ENCODE results near the gene CHST11.

Gene CHST11

DNA sequence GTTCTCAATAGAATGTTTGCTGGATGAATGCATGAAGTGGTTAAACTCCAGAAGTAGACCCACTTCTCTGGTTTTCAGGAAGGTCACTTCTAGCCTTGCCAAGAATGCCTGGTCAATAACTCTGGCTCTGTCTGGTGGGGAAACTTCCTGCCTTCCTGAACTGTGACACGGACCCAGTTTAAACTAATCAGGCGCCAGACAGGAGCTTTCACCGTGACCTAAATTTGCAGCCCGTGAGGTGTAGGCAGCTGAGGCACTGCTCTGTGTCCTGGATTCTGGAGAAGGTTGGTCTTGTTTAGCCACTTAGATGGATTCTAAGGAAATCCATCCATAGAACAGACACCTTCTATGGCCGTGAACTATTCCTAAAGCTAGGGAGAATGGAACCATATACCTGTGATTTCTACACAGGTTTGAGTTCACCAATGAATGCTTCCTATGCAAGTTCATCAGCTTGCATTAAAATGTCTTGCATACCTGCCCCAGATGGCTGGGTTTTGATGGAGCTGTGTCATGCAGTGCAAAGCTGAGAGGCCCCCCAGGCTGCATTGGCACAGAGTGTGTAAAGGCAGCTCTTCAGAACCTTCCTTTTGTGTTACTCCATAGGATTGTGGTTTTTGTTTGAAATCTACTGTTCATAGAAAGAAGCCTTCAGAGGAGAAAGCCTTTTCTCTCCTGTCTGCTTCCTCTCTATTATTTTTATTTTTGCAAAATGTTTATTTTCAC, 4.4 kb downstream of the CHST11 start:
- DNase-seq, result no peak

DNA sequence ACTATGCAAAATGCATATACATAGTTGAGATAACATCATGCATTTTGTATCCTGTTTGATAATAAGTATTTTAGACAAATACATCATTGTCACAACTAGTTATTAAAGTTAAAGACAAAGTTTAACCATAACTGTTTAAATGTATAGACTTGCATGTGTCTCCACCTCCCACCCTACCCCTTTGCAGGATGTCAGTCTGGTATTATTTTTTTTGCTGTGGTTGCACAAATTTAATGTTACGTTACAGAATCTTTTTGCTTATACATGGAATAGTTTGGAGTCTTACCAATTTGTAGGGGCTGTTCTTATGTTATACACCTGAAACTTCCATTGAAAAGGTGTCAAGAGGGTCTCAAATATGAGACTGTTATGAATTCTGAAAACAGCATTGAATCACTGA, 5.6 kb downstream of the CHST11 start:
- DNase-seq, result no peak

DNA sequence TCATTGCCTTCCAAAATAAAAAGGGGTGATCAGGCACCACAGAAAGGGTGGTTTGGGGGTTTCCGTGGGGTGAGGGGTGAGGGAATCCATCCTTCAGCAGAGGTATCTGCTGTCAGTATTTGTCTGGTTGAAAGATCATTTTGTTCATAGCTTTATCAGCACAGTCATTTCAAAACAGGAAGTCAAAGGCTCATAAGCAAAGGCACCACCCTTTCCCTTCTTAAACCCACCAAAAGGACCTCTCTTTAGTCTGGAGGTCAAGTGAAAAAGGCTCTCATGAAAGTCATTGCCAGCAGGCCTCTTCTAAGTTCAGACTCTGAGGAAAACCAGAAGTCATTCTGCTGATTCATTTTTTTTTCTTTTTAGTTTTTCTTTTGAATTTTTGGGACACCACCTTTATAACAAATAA, 6.2 kb downstream of the CHST11 start:
- no peak for DNase-seq

DNA sequence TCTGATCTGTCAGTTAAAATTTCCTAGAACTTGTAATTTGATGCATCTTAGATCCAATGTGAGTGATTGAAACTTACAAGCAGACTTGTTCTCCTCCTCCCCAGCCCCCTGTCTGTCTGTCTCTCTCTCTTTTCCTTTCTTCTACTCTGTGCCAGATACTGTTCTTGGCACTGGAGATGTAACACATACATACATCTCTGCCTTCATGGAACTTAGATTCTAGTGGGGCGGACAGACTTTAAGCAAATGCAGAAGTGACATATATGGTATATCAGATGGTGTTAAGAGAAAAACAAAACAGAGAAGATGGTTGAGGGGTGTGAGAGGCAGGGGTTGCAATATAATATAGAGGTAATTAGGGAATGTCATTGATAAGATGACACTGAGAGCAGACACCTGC, 6.6 kb downstream of the CHST11 start:
- no peak for DNase-seq

DNA sequence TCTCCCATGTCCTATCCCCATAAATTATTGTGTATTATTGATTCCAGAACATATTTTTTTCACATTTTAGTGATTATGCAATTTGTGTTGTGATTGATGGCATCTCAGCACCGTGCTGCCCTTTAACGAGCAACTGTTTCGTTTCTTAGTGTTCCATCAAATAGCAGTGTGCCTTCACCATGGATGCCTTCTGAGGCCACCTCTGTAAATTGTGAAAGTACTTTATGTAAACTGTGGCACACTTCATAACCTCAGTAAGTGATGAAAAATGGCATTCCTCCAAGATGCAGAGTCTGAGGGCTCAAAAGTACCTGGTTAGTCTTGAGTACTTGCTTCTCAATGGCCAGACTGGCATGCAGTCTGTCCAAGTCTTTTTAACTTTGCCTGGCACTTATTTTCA, 8.2 kb downstream of the CHST11 start:
- DNase-seq, result no peak

DNA sequence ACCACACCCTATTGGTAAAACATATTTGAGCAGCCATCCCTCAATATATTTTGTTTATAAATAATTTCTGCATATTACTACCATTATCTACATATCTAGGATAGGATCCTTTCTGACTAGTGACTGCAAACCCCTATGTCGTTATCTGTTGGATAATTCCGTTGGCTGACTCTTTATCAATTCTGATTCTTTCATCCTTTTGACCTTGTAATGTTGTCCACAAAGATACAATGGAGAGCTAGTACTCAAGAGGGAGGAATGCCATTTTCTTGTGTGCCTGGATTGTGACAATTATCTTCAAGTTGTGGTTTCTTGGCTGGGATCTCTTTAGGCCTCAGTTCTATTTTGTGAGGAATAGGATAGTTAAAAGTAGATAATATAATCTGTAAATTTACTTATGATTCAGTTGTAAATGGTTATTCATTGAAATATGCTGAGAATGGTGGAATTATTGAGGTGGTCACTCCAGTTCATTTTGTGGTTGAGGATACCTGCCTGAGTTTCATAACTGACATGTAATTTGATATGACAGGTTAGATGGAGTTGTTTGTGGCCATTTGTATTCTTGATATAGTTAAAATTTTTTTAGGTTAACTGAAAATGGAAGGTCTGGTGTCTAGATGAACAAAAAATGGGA, 10.1 kb downstream of the CHST11 start:
- no peak for DNase-seq

DNA sequence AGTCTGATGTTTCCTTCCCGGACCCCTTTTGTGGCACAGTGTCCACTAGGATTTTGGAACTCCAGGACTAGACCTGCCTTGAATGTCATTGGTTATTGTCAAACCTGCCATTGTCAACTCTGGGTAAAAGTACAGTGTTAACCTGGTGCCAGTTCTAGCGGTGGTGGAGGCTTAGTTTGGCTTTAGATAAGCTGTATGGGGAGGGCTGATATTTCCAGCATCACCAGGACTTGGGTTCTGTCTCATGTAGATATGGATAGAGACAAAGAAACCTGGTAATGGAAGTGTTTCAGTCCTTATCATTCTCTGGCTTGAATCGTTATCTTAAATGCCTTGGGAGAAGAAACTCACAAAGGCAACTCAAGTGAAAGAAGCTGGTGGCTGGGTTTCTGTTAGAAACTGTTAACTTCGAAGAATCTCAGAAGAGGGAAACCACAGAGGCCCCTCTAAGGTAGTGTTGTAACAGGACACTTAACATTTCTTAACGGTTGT, 10.6 kb downstream of the CHST11 start:
- no peak for DNase-seq

DNA sequence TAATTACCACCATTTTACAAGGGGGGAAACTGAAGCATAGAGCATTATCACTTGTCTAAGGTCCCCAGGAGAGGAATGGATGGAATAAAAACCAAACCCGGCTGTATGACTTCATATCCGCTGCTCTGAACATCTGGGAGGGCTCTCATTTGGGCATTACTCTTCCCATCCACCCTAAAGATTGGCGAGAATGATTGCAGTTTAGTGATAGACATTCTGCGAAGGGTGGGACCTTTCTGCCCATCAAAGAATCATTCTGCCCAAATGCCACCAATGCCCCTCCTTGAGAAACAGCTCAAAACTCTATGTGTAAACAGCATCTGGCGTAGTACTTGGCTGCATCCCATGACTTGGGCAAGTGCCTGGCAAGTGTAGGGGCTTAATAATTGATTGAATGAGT, 11.6 kb downstream of the CHST11 start:
- no peak for DNase-seq

DNA sequence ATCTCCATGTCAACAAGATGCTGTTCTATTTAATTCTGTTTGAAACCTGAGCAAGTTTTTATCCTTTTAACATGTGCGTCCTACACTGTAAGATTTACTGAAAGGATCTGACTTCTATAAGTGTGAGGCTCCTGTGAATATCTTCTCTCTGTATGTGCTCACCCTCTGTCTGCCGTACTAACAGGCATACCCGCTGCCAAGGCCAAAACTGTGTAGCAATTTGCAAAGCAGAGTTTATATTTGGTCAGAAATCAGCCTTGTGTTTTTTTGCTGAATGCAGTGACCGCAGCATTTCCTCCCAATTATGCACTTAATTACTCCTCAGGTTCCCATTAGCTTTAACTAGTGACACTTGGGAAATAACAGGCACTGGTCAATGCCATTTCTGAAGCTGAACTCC, 12.3 kb downstream of the CHST11 start:
- DNase-seq, result no peak

DNA sequence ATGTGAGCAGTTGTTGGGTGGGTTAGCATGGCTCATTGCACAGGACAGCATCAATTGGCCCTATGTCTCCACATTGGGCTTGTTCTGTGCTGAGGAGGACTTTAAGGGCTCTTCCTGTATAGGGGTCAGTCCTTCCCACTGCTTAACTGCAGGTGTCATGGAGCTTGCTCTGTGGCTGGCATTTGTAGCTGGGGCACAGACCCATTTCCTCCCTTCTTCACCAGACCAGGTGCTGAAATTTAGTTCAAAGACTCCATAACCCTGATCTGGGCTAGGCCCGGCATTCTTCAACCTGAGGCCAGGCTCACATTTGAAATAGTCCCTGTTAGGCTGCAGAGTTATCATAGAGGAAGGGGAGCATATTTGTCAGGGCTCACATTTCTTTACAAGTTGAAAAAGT, 12.8 kb downstream of the CHST11 start:
- no peak for DNase-seq

DNA sequence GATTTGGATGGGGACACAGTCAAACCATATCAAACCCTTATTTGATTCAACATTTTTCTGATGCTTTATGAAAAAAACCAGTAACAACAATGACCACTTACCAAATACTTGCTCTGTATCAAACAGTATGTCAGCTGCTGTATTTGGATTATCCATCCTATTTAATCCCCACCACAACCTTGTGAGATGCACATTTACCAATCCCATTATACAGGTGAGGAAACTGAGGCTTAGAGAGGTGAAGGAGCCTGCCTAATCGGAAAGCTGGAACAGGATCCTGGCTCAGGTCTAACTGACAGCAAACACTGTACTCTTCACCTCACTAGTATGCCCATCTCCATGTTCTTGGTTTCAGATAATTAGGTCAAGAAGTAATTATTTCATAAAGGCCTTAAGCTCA, 13.8 kb downstream of the CHST11 start:
- no peak for DNase-seq

DNA sequence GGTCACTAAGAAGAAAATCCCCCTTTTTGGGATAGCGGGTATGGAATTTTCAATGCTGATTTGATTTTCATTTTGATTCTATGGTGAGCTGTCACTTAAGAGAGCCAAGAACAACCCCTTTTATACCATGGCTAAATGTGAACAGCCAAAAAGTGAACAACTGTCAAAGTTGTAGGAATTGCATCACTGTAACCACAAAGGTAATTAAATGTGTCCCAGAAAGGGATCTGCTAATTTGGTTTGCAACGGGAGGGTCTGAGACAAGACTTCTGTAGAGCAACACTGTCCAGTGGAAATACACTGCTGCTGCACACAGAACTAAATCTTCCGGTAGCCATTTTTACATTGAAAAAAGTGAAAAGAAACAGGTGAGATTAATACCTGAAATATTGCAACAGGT, 14.6 kb downstream of the CHST11 start:
- no peak for DNase-seq

DNA sequence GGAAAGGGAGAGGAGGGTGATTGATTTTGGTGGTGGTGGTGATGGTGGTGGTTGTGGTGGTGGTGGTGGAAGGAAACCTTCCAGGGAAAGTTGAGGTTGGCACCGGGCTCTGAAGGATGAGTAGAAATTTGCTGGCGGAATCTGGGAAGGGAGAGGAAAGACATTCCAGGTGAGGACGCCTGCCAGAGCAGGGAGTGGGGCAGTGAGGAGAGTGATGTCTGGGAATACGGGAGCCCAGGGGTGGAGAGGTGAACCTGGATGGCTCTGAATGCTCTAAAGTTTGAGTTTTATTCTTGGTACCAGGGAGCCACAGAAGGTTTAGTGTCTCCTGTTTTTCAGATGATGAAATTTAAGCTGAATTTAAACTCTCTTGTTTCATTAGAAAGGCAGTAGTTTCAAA, 16.0 kb downstream of the CHST11 start:
- no peak for DNase-seq

DNA sequence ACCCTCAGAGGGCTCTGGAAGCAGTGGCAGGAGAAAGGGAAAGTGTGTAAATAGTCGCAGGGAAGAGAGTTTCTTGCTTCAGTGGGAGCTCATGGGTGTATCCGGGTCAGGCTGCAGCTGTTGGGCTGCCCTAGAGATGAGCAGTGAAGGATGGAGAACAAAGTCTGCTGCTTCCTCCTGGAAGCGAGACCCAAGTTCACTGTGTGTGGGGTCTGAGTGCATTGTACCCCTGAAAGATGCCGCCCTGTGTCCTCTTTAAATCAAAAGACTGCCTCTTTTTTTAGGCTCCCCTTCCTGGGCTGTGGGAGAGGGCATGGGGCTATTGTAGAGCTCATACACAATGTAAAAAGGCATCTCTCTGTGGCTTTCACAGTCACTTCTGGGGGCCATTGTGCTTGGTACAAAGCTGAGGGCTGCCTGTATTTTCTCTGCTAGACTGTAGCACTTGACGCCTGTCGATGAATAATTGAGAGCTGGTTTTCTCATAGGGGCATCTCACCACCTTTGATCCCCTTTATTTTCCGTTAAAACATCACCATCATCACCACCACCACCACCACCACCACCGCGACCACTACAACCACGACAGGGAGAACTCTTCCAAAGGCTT, 16.7 kb downstream of the CHST11 start:
- no peak for DNase-seq

DNA sequence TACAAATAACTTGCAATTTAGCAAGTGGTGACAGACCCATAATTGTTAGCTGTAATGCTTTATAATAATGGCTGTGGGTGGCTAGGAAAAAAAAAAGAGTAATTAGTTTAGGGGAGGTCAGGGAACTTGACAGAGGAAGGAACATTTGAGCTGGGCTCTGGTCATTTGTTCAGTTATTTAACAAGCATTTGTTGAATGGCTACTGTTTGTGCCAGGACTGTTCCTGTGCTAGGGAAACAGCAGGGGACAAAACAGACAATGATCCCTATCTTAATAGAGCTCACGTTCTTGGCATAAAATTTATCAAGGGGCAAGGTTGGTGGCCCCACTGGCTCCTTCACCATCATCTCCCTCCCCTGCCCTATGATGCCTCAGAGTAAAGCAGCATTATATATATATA, 18.5 kb downstream of the CHST11 start:
- DNase-seq, result no peak

DNA sequence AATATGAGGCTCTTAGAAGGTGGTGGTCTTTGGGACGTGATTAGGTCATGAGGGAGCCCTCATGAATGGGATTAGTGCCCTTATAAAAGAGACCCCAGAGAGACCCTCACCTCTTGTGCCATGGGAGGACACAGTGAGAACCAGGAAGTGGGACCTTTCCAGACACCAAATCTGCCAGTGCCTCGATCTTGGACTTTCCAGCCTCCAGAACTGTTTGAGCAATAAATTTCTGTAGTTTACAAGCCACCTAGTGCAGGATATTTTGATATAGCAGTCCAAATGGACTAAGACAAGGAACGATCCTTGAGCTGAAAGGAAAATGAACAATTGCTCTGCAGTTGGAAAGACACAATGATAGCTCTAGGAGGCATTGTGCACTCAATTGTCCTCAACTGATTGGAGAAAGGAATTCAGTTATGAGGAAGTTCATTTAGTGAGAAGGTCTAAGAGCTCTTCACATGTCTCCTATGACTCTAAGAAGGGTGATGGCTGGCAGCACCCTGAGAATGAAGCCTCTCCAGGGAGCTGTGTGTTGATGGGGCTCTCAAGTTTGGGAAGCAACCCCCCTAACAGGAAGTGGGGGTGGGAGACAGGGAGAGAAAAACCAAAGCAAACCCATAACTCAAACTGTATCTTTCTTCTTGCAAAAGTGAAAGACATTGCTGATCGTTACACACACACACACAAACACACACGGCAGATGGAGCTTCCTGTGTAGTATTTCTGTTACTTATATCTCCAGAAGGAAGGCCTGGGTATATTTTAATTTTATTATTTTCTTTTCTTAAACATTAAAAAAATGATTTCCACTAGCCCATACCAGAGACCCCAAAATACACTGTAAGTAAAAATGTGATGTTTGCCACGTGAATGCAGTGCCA, 21.0 kb downstream of the CHST11 start:
- DNase-seq, result no peak

DNA sequence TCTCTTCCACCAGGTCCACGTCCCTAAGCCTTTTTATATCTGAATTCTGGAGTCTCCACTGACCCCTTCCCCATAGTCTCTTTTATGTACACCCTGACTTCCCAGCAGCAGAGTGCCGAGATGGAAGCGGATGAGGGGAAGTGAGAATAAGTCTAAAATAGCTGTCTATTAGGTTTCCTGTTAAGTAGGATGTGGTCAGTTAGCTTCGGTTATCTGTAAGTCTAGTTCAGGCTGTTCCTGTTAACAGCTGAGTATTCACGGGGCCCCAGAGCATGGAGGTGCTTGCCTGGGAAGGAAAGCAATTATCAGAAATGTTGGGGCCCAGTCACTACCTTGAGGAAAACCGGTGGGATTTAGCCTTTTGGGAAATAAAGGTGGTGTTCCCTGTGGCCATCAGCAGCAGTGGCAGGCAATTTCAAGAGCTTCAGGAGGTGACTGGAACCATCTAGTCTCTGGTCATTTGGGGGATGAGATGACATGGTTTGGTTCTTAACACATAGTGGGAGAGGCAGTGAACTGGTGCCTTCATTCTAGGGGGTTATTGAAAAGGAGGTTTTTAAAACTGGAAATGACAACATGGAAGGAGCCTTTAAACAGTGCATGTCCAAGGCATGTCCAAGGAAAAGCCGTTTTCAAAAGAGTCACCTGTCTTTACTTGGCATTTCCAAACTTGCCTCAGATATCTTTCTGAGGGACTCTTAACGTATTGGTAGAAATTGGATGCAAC, 21.8 kb downstream of the CHST11 start:
- DNase-seq, result no peak

DNA sequence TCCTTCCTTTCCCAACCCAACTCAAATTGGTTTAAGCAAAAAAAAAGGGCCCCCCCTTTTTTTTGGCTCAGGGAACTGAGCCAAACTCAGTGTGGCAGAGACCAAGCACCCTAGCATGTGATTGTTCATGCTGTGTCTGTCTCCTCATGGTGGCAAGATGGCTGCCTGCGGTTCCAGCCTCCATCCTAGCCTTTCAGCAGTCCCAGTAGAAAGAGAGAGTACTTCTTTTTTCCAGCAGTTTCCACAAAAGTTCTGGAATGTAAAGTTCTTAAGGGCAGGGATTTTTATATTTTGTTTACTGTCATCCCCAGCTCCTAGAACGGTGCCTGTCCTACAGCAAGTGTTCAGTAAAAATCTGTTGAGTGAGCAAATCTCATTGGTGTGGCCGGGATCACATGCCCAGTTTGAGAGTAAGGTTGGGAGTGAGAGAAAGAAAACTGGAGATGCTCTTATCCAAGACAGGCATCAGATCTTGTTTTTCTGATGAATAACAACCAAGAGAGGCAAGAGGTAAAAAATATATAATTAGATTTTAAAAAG, 22.4 kb downstream of the CHST11 start:
- DNase-seq, result no peak

DNA sequence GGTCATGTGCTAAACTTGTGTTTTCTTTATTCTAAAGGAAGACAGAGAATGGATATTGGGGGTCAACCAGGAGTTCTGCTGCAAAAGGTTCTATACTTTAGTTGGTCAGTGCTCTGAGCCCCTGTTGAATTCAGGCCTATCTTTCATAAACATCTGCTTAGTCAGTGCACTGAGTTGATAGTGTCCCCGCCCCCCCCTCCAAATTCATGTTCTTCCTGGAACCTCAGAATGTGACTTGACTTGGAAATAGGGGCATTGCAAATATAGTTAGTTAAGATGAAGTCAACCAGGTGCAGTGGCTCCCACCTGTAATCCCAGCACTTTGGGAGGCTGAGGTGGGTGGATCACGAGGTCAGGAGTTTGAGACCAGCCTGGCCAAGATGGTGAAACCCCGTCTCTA, 23.3 kb downstream of the CHST11 start:
- DNase-seq, result no peak

DNA sequence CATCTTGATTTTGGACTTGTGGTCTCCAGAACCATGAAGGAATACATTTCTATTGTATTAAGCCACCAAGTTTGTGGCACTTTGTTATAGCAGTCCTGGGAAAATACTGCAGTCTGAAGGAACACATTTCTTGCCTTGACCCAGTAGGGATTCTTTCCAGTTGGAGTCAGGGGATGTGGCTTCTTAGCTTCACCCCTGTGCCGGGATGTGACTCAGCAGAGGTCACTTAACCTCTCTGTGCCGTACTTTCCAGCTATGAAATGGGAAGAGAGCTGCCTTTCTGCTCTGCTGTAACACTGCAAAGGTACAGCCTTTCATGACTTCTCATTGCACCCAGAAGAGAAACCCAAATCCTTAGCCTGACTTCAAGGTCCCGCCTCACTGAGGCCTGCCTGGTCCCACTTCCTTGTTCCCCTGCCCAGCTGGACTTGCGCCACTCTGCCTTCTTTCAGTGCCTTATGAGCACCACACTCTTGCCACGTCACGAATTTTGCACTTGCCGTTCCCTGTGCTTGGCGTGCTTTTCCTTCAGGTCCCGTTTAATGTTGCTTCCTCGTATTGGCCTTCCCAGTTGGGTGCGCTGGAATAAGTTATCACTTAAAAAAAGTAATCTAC, 24.2 kb downstream of the CHST11 start:
- DNase-seq, result no peak

DNA sequence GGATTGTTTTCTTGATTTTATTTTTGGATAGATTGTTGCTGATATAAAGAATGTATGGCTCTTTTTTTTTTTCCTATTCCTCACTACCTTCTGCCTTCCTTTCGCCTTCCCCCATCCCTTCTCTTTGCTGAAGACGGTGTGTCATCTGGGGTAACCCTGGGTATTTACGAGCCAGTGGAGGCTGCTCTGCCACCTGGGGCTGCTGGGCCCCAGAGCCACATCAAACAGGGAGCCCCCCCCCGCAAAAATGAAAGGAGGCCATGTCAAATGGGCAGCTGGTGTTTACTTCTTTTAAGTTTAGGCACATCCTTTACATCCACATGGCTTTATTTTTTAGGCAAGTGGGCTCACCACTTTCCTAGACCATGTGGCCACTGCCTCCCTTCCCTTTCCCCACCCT, 25.4 kb downstream of the CHST11 start:
- DNase-seq, result no peak

DNA sequence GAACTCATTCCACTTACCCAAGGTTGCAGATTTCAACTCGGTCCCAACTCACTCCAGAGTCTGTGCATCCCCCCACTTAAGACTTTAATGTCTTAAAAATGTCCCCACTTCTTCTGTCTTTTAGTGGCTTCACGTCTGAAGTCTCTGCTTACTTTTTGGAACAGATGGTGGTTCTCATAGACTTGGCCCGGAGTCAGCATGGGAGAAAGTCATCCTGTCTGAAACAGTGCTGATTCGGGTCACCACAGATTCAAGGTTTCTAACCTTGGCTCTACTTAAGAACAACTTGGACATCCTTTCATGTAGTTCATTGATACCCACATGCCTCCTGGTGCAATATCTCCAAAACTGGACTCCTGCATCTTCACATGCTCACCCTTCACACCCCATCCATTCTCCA, 26.0 kb downstream of the CHST11 start:
- no peak for DNase-seq
